Mesothelial cell of epicardium (in vitro differentiated cells): ENCODE measurements around the gene KRT38. TPM values are rescaled to one million over a fixed set of nuclear protein-coding genes. Genes with fewer than 3 reads are reported as not detected.

Source experiments
- DNase-seq, 2 experiments: peaks; one replicate each; pipeline ENCODE4 v3.0.0; 2021; ENCODE audit warnings: low spot score in 2 of 2; ENCODE audit not compliant: unreplicated experiment in 2 of 2
- H3K27ac Mint-ChIP-seq: 2 replicates; pipeline ENCODE4 v1.8.0; 2021; ENCODE audit warnings: mixed read lengths
- H3K27me3 Mint-ChIP-seq: 2 replicates; pipeline ENCODE4 v1.8.0; 2021; ENCODE audit warnings: low read depth, mixed read lengths
- H3K36me3 Mint-ChIP-seq: 2 replicates; pipeline ENCODE4 v1.8.0; 2021; ENCODE audit warnings: mixed read lengths
- H3K4me1 Mint-ChIP-seq: 2 replicates; pipeline ENCODE4 v1.8.0; 2021; ENCODE audit warnings: mixed read lengths
- H3K4me3 Mint-ChIP-seq: 2 replicates; pipeline ENCODE4 v1.8.0; 2021; ENCODE audit warnings: mild to moderate bottlenecking, moderate library complexity, mixed read lengths
- H3K9me3 Mint-ChIP-seq: 2 replicates; pipeline ENCODE4 v1.8.0; 2021; ENCODE audit warnings: mixed read lengths
- CTCF ChIP-seq: fragments of 200-600 bp; sonication (generic); IDR thresholded peaks from one replicate; pipeline ENCODE4 v1.5.0; 2021; ENCODE audit warnings: antibody characterized with exemption; ENCODE audit not compliant: unreplicated experiment
- total RNA-seq: library from RNA; stranded (reverse); gene quantifications from 3 replicates; pipeline ENCODE4 v1.2.1, GENCODE V29; 2021

Gene KRT38
- total RNA-seq, 1 donor from 2014 or later, result not detected

GRCh38 chr17:41478237-41478636 is 37.5 kb upstream of the KRT38 start:
- Mint-ChIP-seq H3K27ac (no peak overlapping the region), H3K9me3 (peaks cover 7% of the 10 kb centered on the region), H3K4me1 (peaks cover under 1% of the 10 kb centered on the region), H3K36me3 (no peaks in the 10 kb centered on the region), H3K4me3 (no peak overlapping the region), H3K27me3 (no peaks in the 10 kb centered on the region)
- no peak for DNase-seq
- TF ChIP-seq CTCF, result no peak

GRCh38 chr17:41476866-41477815 is 36.4 kb upstream of the KRT38 start:
- DNase-seq, result no peak
- H3K36me3 Mint-ChIP-seq, result peaks cover 3% of the 10 kb centered on the region
- peaks cover 12% of the 10 kb centered on the region for H3K9me3 Mint-ChIP-seq
- H3K27me3 Mint-ChIP-seq, result no peaks in the 10 kb centered on the region
- no peaks in the 10 kb centered on the region for H3K4me1 Mint-ChIP-seq
- no peak overlapping the region for H3K4me3 Mint-ChIP-seq
- TF ChIP-seq CTCF, result no peak
- H3K27ac Mint-ChIP-seq, result no peak overlapping the region

- Mint-ChIP-seq H3K27me3 (no peaks in the 10 kb centered on the region), H3K9me3 (peaks cover 25% of the 10 kb centered on the region), H3K36me3 (peaks cover 3% of the 10 kb centered on the region), H3K27ac (no peak overlapping the region), H3K4me1 (no peaks in the 10 kb centered on the region), H3K4me3 (no peak overlapping the region)
- TF ChIP-seq CTCF, result no peak
- DNase-seq, result no peak
These were observed 34.6 kb upstream of the KRT38 start for GRCh38 chr17:41475421-41475820.

- no peak for TF ChIP-seq CTCF
- Mint-ChIP-seq H3K9me3 (peaks cover 25% of the 10 kb centered on the region), H3K27ac (no peak overlapping the region), H3K27me3 (no peaks in the 10 kb centered on the region), H3K4me3 (no peak overlapping the region), H3K36me3 (peaks cover 3% of the 10 kb centered on the region), H3K4me1 (no peaks in the 10 kb centered on the region)
- no peak for DNase-seq
These were observed 34.1 kb upstream of the KRT38 start for GRCh38 chr17:41474863-41475262.

GRCh38 chr17:41468346-41468745 is 27.6 kb upstream of the KRT38 start:
- peaks cover 5% of the 10 kb centered on the region for H3K36me3 Mint-ChIP-seq
- peaks cover 31% of the 10 kb centered on the region for H3K9me3 Mint-ChIP-seq
- H3K4me1 Mint-ChIP-seq, result peaks cover 7% of the 10 kb centered on the region
- no peak overlapping the region for H3K4me3 Mint-ChIP-seq
- H3K27ac Mint-ChIP-seq, result no peak overlapping the region
- DNase-seq, result no peak
- TF ChIP-seq CTCF, result no peak
- H3K27me3 Mint-ChIP-seq, result peaks cover 2% of the 10 kb centered on the region
